Measurements from ENCODE around the gene FLNA. TPM values are rescaled to one million over a fixed set of nuclear protein-coding genes. Genes with fewer than 3 reads are reported as not detected.
A peak's percentile ranks its signal among the peaks of the same experiment; 100 is the strongest.

Gene FLNA
- total RNA-seq, 1 donor, result 3,431 TPM

DNA sequence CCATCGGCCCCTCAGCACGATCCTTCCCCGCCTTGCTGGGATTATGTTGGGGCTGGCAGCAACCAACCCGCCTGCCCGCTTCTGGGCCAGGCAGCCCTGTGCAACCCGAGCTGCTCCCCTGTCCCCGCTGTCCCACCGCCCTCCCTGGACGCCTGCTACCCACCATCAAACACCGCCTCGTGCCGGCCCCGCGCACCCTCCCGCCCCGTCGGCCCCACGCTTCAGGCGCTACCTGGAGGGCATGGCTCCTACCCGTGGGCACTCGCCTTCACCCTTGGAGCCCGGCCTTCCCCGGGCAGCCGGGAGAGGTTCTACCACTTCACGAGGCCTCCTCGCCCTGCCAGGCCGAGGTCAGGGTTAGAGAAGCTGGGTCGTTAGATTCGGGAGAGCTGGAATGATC lies 41.9 kb downstream of the FLNA start:
- Histone ChIP-seq H3K9me3 (ENCODE audit: low read depth, low read length) (no peaks in the 10 kb centered on the region), H3K36me3 (ENCODE audit: insufficient read depth, low read length) (no peaks in the 10 kb centered on the region), H3K4me1 (ENCODE audit: insufficient read depth, low read length) (peaks cover 9% of the 10 kb centered on the region), H3K4me2 (ENCODE audit: insufficient read depth, low read length) (no peak overlapping the region), H3K79me2 (ENCODE audit: insufficient read depth, low read length) (no peaks in the 10 kb centered on the region), H3K27ac (ENCODE audit: low read depth, low read length) (no peak overlapping the region), H2AFZ (ENCODE audit: low read length) (no peak overlapping the region), H3K4me3 (ENCODE audit: insufficient read depth, low read length) (no peak overlapping the region), H4K20me1 (ENCODE audit: insufficient read depth, low read length) (no peaks in the 10 kb centered on the region), H3K27me3 (ENCODE audit: insufficient read depth, low read length) (no peaks in the 10 kb centered on the region)
- peak; percentile 54 for DNase-seq (ENCODE audit: insufficient read length, low spot score, missing footprints)
- TF ChIP-seq CTCF (IDR thresholded peaks at IDR 0.05; ENCODE audit: extremely low read depth, low read depth, low read length), result no peak

DNA sequence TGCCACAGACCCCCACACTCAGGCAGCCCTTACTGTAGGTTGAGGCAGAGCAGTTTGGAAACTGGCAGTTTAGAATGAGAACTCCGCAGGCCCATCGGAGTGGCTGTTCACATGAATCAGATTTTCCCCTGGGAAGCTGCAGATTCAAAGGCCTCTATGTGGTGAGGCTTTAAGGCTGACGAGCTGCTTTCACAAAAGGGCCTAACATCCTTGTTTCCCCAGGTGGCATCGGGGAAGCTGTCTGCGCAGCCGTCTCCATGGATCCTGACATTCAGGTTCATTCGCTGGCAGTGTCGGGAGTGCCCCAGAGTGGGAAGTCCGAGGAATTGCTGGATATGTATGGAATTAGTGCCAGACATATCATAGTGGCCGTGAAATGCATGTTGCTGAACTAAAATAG lies 45.1 kb downstream of the FLNA start:
- Histone ChIP-seq H3K9me3 (ENCODE audit: low read depth, low read length) (no peaks in the 10 kb centered on the region), H3K27ac (ENCODE audit: low read depth, low read length) (no peak overlapping the region), H3K36me3 (ENCODE audit: insufficient read depth, low read length) (no peaks in the 10 kb centered on the region), H3K4me1 (ENCODE audit: insufficient read depth, low read length) (peaks cover 13% of the 10 kb centered on the region), H3K4me2 (ENCODE audit: insufficient read depth, low read length) (no peak overlapping the region), H3K79me2 (ENCODE audit: insufficient read depth, low read length) (no peaks in the 10 kb centered on the region), H4K20me1 (ENCODE audit: insufficient read depth, low read length) (no peaks in the 10 kb centered on the region), H3K4me3 (ENCODE audit: insufficient read depth, low read length) (no peak overlapping the region), H3K27me3 (ENCODE audit: insufficient read depth, low read length) (peaks cover 26% of the 10 kb centered on the region), H2AFZ (ENCODE audit: low read length) (no peak overlapping the region)
- TF ChIP-seq CTCF (IDR thresholded peaks at IDR 0.05; ENCODE audit: extremely low read depth, low read depth, low read length), result no peak
- peak; percentile 78 for DNase-seq (ENCODE audit: insufficient read length, low spot score, missing footprints)

DNA sequence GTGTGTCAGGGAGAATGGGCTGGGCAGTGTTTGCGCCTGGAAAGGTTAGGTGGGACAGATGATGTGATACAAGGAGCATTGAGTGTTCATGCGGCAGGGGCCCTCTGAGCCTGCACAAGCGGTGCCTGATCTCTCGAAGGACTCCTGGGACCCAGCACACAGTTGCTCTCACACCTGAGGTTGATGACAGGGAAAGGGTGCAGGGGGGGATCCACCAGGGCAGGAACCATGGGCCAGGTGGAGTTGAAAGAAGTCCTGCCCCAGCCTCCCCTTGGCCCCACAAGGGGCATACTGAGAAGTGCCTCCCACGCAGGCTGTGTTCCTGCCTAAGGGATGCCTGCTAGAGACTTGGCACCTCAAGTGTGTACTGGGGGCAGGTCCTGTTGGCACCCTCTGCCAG lies 45.8 kb downstream of the FLNA start:
- H3K27me3 ChIP-seq (ENCODE audit: insufficient read depth, low read length), result peaks cover 30% of the 10 kb centered on the region
- no peak overlapping the region for H3K4me3 ChIP-seq (ENCODE audit: insufficient read depth, low read length)
- peak; percentile 59 for DNase-seq (ENCODE audit: insufficient read length, low spot score, missing footprints)
- no peaks in the 10 kb centered on the region for H3K9me3 ChIP-seq (ENCODE audit: low read depth, low read length)
- no peaks in the 10 kb centered on the region for H4K20me1 ChIP-seq (ENCODE audit: insufficient read depth, low read length)
- no peak overlapping the region for H3K27ac ChIP-seq (ENCODE audit: low read depth, low read length)
- no peak for TF ChIP-seq CTCF (IDR thresholded peaks at IDR 0.05; ENCODE audit: extremely low read depth, low read depth, low read length)
- H3K4me2 ChIP-seq (ENCODE audit: insufficient read depth, low read length), result no peak overlapping the region
- no peak overlapping the region for H2AFZ ChIP-seq (ENCODE audit: low read length)
- H3K4me1 ChIP-seq (ENCODE audit: insufficient read depth, low read length), result peaks cover 10% of the 10 kb centered on the region
- no peaks in the 10 kb centered on the region for H3K36me3 ChIP-seq (ENCODE audit: insufficient read depth, low read length)
- H3K79me2 ChIP-seq (ENCODE audit: insufficient read depth, low read length), result no peaks in the 10 kb centered on the region

- H2AFZ ChIP-seq (ENCODE audit: low read length), result no peak overlapping the region
- no peaks in the 10 kb centered on the region for H3K79me2 ChIP-seq (ENCODE audit: insufficient read depth, low read length)
- H3K27me3 ChIP-seq (ENCODE audit: insufficient read depth, low read length), result peaks cover 33% of the 10 kb centered on the region
- no peak overlapping the region for H3K4me3 ChIP-seq (ENCODE audit: insufficient read depth, low read length)
- no peaks in the 10 kb centered on the region for H4K20me1 ChIP-seq (ENCODE audit: insufficient read depth, low read length)
- no peaks in the 10 kb centered on the region for H3K36me3 ChIP-seq (ENCODE audit: insufficient read depth, low read length)
- H3K27ac ChIP-seq (ENCODE audit: low read depth, low read length), result no peak overlapping the region
- peaks cover 10% of the 10 kb centered on the region for H3K4me1 ChIP-seq (ENCODE audit: insufficient read depth, low read length)
- H3K9me3 ChIP-seq (ENCODE audit: low read depth, low read length), result no peaks in the 10 kb centered on the region
- no peak overlapping the region for H3K4me2 ChIP-seq (ENCODE audit: insufficient read depth, low read length)
- TF ChIP-seq CTCF (IDR thresholded peaks at IDR 0.05; ENCODE audit: extremely low read depth, low read depth, low read length), result no peak
- DNase-seq (ENCODE audit: insufficient read length, low spot score, missing footprints), result peak; percentile 67
These were observed 47.2 kb downstream of the FLNA start for GRCh38 chrX:154327038-154327820.

All from osteoblast (primary cell).